CD14-positive monocyte (primary cell): Measurements from ENCODE around the gene CRACDL. TPM values are rescaled to one million over a fixed set of nuclear protein-coding genes. Genes with fewer than 3 reads are reported as not detected.

Source experiments
- DNase-seq, 3 donors: peaks; one replicate each; pipeline ENCODE4 v3.0.0-alpha.2; 2011 to 2022
- H2AFZ ChIP-seq: 2 replicates; pipeline ENCODE4 v1.6.0; 2012; ENCODE audit warnings: mild to moderate bottlenecking, low read depth, low read length, inconsistent platforms; ENCODE audit not compliant: insufficient read depth, poor library complexity, severe bottlenecking
- H3K27ac ChIP-seq, 2 donors: 1 replicate in 1 of 2; 2 replicates in 1 of 2; pipeline ENCODE4 v1.5.1; 2012 to 2013; ENCODE audit warnings: low read length in 2 of 2, control low read depth in 1 of 2, inconsistent platforms in 1 of 2, low read depth in 1 of 2, mild to moderate bottlenecking in 1 of 2
- H3K27me3 ChIP-seq, 2 donors: one replicate each; pipeline versions ENCODE4 v1.6.0 to v1.6.1; 2011 to 2013; ENCODE audit warnings: low read length in 2 of 2; ENCODE audit not compliant: control insufficient read depth in 2 of 2, insufficient read depth in 2 of 2
- H3K36me3 ChIP-seq, 2 donors: replicated peaks in 1 of 2; 1 replicate in 1 of 2; 2 replicates in 1 of 2; pipeline versions ENCODE4 v1.5.1 to v1.6.1; 2012 to 2013; ENCODE audit warnings: low read length in 2 of 2, control low read depth in 1 of 2, inconsistent platforms in 1 of 2, mild to moderate bottlenecking in 1 of 2; ENCODE audit not compliant: insufficient read depth in 2 of 2, control insufficient read depth in 1 of 2
- H3K4me1 ChIP-seq, 2 donors: 1 replicate in 1 of 2; 2 replicates in 1 of 2; pipeline versions ENCODE4 v1.5.1 to v1.6.1; 2012 to 2013; ENCODE audit warnings: low read length in 2 of 2, control low read depth in 1 of 2, inconsistent platforms in 1 of 2, mild to moderate bottlenecking in 1 of 2, moderate library complexity in 1 of 2; ENCODE audit not compliant: insufficient read depth in 2 of 2, control insufficient read depth in 1 of 2
- H3K4me2 ChIP-seq: replicated peaks from 2 replicates; pipeline ENCODE3; 2012; ENCODE audit warnings: low read length, moderate library complexity, mild to moderate bottlenecking; ENCODE audit not compliant: poor library complexity, severe bottlenecking; ENCODE audit errors: extremely low read depth
- H3K4me3 ChIP-seq, 3 experiments: fragments of 200-600 bp in 1 of 3; sonication (generic) in 1 of 3; replicated peaks in 1 of 3; 1 replicate in 2 of 3; 2 replicates in 1 of 3; pipeline ENCODE4 v1.5.1; 2011 to 2013; ENCODE audit warnings: low read length in 3 of 3, mild to moderate bottlenecking in 3 of 3, control low read depth in 2 of 3, low read depth in 2 of 3, inconsistent platforms in 1 of 3, moderate library complexity in 1 of 3
- H3K79me2 ChIP-seq: 2 replicates; pipeline ENCODE4 v1.6.0; 2012; ENCODE audit warnings: mild to moderate bottlenecking, control low read depth, inconsistent platforms, low read length, moderate library complexity; ENCODE audit not compliant: insufficient read depth
- H3K9ac ChIP-seq: 2 replicates; pipeline ENCODE4 v1.6.0; 2017; ENCODE audit warnings: low read length, mild to moderate bottlenecking; ENCODE audit not compliant: insufficient read depth, poor library complexity, severe bottlenecking
- H3K9me3 ChIP-seq, 2 donors: replicated peaks in 1 of 2; 1 replicate in 1 of 2; 2 replicates in 1 of 2; pipeline versions ENCODE4 v1.5.1 to v1.6.1; 2012 to 2013; ENCODE audit warnings: low read length in 2 of 2, control low read depth in 1 of 2; ENCODE audit not compliant: control insufficient read depth in 1 of 2, insufficient read depth in 1 of 2
- H4K20me1 ChIP-seq: 2 replicates; pipeline ENCODE4 v1.6.0; 2012; ENCODE audit warnings: mild to moderate bottlenecking, low read length, control low read depth, moderate library complexity; ENCODE audit not compliant: insufficient read depth
- H3K27ac Mint-ChIP-seq, 7 donors: one replicate each; pipeline ENCODE4 v1.8.0; 2020; ENCODE audit warnings: mild to moderate bottlenecking in 7 of 7, mixed read lengths in 7 of 7, moderate library complexity in 6 of 7, inconsistent platforms in 2 of 7
- H3K27me3 Mint-ChIP-seq, 3 donors: one replicate each; pipeline ENCODE4 v1.8.0; 2021 to 2022; ENCODE audit warnings: low read depth in 3 of 3, mild to moderate bottlenecking in 3 of 3, mixed read lengths in 3 of 3, moderate library complexity in 3 of 3, inconsistent platforms in 1 of 3
- H3K36me3 Mint-ChIP-seq, 2 donors: one replicate each; pipeline ENCODE4 v1.8.0; 2020; ENCODE audit warnings: mixed read lengths in 2 of 2, inconsistent platforms in 1 of 2, mild to moderate bottlenecking in 1 of 2
- H3K4me1 Mint-ChIP-seq: one replicate; pipeline ENCODE4 v1.8.0; 2020; ENCODE audit warnings: mild to moderate bottlenecking, mixed read lengths
- H3K4me3 Mint-ChIP-seq, 2 donors: one replicate each; pipeline ENCODE4 v1.8.0; 2020; ENCODE audit warnings: mild to moderate bottlenecking in 2 of 2, mixed read lengths in 2 of 2, moderate library complexity in 1 of 2
- H3K9me3 Mint-ChIP-seq, 7 donors: one replicate each; pipeline ENCODE4 v1.8.0; 2020 to 2022; ENCODE audit warnings: mixed read lengths in 7 of 7, mild to moderate bottlenecking in 6 of 7, moderate library complexity in 6 of 7, inconsistent platforms in 2 of 7
- WGBS: methylation state at CpG from one replicate; pipeline ENCODE4 v1.1.5; 2013; ENCODE audit warnings: missing lambda C conversion rate; ENCODE audit not compliant: insufficient coverage; 5-methylcytosine and 5-hydroxymethylcytosine counted together
- intact Hi-C, 2 donors: fragments of 100-400 bp; cut with micrococcal nuclease; formaldehyde crosslinking; loops; one replicate each; pipeline versions ENCODE4 v1.15.0 to v1.15.1; 2023
- polyA plus RNA-seq, 3 donors: library from polyadenylated mRNA; depleted of rRNA in 1 of 3; unstranded in 2 of 3; stranded (reverse) in 1 of 3; fragments of 300-500 nt in 2 of 3; fragments of >200 nt in 1 of 3; fragmentation: Illumina TruSeq in 2 of 3; gene quantifications; 1 replicate in 2 of 3; 2 replicates in 1 of 3; pipeline ENCODE4 v1.2.3, GENCODE V29; 2012 to 2021
- TF ChIP-seq, protein P1 (sequence below): fragments of 200-600 bp; IDR thresholded peaks from one replicate; pipeline ENCODE4 v1.8.0; 2022; ENCODE audit warnings: antibody characterized with exemption, mild to moderate bottlenecking

Gene CRACDL
- polyA plus RNA-seq, 3 donors, result 0.12 to 0.35 (median 0.28) TPM

DNA sequence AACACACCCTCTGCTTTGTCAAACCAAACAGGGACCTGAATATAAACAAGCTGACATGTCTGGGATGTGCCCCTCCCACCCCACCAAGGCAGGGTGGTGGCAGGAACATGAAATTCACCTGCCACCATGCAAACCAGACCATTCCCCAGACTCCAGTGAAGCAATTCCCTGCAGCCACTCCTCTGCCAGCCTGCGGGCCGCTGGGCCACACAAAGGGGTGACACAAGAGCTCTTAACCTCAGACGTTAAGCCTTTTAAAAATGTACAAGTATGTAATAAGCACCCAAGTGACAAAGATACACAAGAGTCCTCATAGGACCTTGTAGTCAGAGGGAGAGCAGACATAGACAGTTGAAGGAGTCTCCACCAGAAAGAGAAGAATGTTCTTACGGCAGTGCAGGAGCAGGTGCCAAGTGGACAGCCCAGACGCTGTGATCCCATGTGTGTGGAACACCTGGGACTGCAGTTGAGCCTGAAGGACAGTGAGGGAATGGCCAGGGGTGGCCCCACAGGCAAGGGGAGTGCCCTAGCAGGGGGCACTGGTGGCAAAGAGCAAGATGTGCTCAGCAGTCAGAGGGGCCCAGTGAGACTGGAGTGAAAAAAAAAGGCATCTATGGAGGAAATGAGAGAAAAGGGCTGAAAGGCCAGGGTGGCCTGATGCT, 36.9 kb downstream of the CRACDL start:
- no peaks in the 10 kb centered on the region for H3K4me1 Mint-ChIP-seq

DNA sequence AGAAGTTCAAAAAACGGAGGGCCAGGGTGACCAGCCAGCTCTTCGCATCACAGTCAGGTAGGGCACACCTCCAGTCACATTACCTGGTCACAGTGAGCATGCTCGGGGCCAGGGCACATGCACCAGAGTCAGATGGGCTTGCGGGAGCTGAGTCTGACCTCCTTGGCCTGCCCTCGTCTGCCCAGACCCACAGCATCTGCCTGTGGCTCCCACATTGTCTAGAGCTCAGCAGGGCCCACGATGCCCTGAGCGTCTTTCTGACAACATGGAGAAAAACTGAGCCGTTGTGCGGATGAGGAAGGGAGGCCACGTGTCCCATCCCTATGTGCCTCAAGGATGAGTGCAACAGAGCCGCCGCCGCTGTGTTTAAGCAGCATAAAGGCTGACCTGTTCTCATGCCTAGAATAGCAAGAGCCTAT, 37.6 kb downstream of the CRACDL start:
- Histone ChIP-seq H3K9ac (no peak overlapping the region), H3K4me2 (no peak overlapping the region), H4K20me1 (no peaks in the 10 kb centered on the region), H3K36me3 (no peaks in the 10 kb centered on the region), H3K4me3 (no peak overlapping the region), H3K4me1 (no peaks in the 10 kb centered on the region), H3K27me3 (no peaks in the 10 kb centered on the region), H3K9me3 (no peaks in the 10 kb centered on the region), H3K79me2 (no peaks in the 10 kb centered on the region), H3K27ac (no peak overlapping the region), H2AFZ (no peak overlapping the region)
- H3K27ac Mint-ChIP-seq, result no peak overlapping the region
- intact Hi-C loops, result no loop called here
- H3K9me3 Mint-ChIP-seq, result no peaks in the 10 kb centered on the region
- TF ChIP-seq, protein P1, sequence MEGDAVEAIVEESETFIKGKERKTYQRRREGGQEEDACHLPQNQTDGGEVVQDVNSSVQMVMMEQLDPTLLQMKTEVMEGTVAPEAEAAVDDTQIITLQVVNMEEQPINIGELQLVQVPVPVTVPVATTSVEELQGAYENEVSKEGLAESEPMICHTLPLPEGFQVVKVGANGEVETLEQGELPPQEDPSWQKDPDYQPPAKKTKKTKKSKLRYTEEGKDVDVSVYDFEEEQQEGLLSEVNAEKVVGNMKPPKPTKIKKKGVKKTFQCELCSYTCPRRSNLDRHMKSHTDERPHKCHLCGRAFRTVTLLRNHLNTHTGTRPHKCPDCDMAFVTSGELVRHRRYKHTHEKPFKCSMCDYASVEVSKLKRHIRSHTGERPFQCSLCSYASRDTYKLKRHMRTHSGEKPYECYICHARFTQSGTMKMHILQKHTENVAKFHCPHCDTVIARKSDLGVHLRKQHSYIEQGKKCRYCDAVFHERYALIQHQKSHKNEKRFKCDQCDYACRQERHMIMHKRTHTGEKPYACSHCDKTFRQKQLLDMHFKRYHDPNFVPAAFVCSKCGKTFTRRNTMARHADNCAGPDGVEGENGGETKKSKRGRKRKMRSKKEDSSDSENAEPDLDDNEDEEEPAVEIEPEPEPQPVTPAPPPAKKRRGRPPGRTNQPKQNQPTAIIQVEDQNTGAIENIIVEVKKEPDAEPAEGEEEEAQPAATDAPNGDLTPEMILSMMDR, result no peak
- DNase-seq, result no peak
- WGBS, result 97% methylated on average over 7 of the region's 13 CpGs
- peaks cover 6% of the 10 kb centered on the region for H3K4me1 Mint-ChIP-seq
- peaks cover 2 to 6% (median 4%) of the 10 kb centered on the region in 3 donors for H3K27me3 Mint-ChIP-seq
- no peaks in the 10 kb centered on the region for H3K36me3 Mint-ChIP-seq
- H3K4me3 Mint-ChIP-seq, result no peak overlapping the region

More for the DNA sequence above, 36.9 kb downstream of the CRACDL start:
- Mint-ChIP-seq H3K9me3 (no peaks in the 10 kb centered on the region), H3K4me3 (no peak overlapping the region), H3K27me3 (peaks cover 2 to 6% (median 4%) of the 10 kb centered on the region in 3 donors), H3K36me3 (no peaks in the 10 kb centered on the region), H3K27ac (no peak overlapping the region)
- no peaks in the 10 kb centered on the region for H3K4me1 ChIP-seq
- no peak overlapping the region for H3K4me3 ChIP-seq
- no peaks in the 10 kb centered on the region for H3K27me3 ChIP-seq
- TF ChIP-seq, protein P1, result no peak
- no peaks in the 10 kb centered on the region for H3K36me3 ChIP-seq
- no peaks in the 10 kb centered on the region for H3K9me3 ChIP-seq
- H4K20me1 ChIP-seq, result no peaks in the 10 kb centered on the region
- no peak overlapping the region for H2AFZ ChIP-seq
- H3K27ac ChIP-seq, result no peak overlapping the region
- WGBS, result 79% methylated on average over 2 of the region's 5 CpGs
- intact Hi-C loops, result no loop called here
- DNase-seq, result no peak
- no peak overlapping the region for H3K4me2 ChIP-seq
- no peak overlapping the region for H3K9ac ChIP-seq
- no peaks in the 10 kb centered on the region for H3K79me2 ChIP-seq
